RKO (cell line): Measurements from ENCODE around the gene MATN3.
"Not testable (repeated sequence)": the region's sequence is repeated elsewhere in the genome, so short reads cannot be mapped to it uniquely, and the experiment has no call there.

ENCODE experiments used
- DNase-seq: peaks from one replicate; pipeline ENCODE4 v3.0.0-alpha.2; 2016; ENCODE audit warnings: low spot score

Gene MATN3

GRCh38 chr2:20012282-20013125 is at the start of gene MATN3:
TSS of gene MATN3 (minus strand) at chr2:20012668. CDS start at chr2:20012631, 37 bp downstream.
- DNase-seq = no peak

- no peak for DNase-seq
These were observed 49.5 kb upstream of the MATN3 start for GRCh38 chr2:20061940-20062339.

GRCh38 chr2:20061476-20061875 is 49.0 kb upstream of the MATN3 start:
- no peak for DNase-seq

GRCh38 chr2:20060106-20060505 is 47.6 kb upstream of the MATN3 start:
- DNase-seq = no peak

- no peak for DNase-seq
These were observed 44.8 kb upstream of the MATN3 start for GRCh38 chr2:20057268-20057667.

- DNase-seq = no peak
These were observed 42.5 kb upstream of the MATN3 start for GRCh38 chr2:20054931-20055330.

GRCh38 chr2:20054119-20054518 is 41.7 kb upstream of the MATN3 start:
- no peak for DNase-seq

- DNase-seq = peak; percentile 90
These were observed 40.4 kb upstream of the MATN3 start for GRCh38 chr2:20052861-20053281.

- DNase-seq = peak; percentile 75
These were observed 39.9 kb upstream of the MATN3 start for GRCh38 chr2:20052229-20052851.

- DNase-seq = peak; percentile 99
These were observed 39.2 kb upstream of the MATN3 start, which contains the start of gene LAPTM4A for GRCh38 chr2:20051532-20052228. TSS of gene LAPTM4A (minus strand) at chr2:20051628. CDS start at chr2:20051520, 108 bp downstream.

GRCh38 chr2:20050646-20051531 is 38.4 kb upstream of the MATN3 start:
- DNase-seq = peak; percentile 83

- peak; percentile 86 for DNase-seq
These were observed 37.7 kb upstream of the MATN3 start for GRCh38 chr2:20050104-20050645.

GRCh38 chr2:20049637-20050036 is 37.2 kb upstream of the MATN3 start:
- peak; percentile 37 for DNase-seq

GRCh38 chr2:20048488-20049448 is 36.3 kb upstream of the MATN3 start:
- DNase-seq = no peak

GRCh38 chr2:20045712-20046292 is 33.3 kb upstream of the MATN3 start:
- not testable (repeated sequence) for DNase-seq

GRCh38 chr2:20044778-20045177 is 32.3 kb upstream of the MATN3 start:
- no peak for DNase-seq

GRCh38 chr2:20042531-20042930 is 30.1 kb upstream of the MATN3 start:
- DNase-seq = peak; percentile 18

- peak; percentile 75 for DNase-seq
These were observed 28.2 kb upstream of the MATN3 start for GRCh38 chr2:20040489-20041172.

- no peak for DNase-seq
These were observed 25.2 kb upstream of the MATN3 start for GRCh38 chr2:20037660-20038059.
